ENCODE data around the gene SLC66A2.

SLC66A2 gene

DNA sequence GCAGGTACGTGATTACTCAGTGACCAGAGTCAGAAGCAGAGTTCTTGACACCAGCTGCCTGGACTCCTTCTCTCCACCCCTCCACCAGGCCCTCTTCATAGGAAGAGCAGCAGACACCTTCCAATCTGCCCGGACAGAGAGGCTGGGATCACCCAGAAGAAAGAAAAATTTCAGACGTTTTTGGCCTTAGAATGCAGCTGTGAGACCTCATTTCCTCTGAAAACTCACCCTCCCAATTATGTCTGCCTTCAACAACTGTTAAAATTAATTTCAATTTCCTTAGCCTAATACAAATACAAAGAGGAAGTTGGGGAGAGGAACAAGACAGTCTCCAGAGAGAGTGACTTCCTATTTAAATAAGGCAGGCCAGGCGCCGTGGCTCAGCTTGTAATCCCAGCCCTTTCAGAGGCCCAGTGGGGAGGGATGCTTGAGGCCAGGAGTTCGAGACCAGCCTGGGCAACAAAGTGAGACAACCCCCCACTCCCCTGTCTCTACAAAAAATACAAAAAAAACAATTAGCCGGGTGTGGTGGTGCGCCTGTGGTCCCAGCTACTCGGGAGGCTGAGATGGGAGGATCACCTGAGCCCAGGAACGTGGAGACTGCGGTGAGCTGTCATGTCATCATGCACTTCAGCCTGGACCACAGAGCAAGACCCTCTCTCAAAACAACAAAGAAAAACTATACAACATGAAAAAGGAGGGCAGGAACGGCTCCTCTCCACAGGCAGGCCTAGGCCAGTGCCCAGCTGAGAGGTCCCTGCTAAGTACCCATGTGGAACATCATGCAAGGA lies 1.6 kb downstream of the SLC66A2 start:
- no peak for DNase-seq

DNA sequence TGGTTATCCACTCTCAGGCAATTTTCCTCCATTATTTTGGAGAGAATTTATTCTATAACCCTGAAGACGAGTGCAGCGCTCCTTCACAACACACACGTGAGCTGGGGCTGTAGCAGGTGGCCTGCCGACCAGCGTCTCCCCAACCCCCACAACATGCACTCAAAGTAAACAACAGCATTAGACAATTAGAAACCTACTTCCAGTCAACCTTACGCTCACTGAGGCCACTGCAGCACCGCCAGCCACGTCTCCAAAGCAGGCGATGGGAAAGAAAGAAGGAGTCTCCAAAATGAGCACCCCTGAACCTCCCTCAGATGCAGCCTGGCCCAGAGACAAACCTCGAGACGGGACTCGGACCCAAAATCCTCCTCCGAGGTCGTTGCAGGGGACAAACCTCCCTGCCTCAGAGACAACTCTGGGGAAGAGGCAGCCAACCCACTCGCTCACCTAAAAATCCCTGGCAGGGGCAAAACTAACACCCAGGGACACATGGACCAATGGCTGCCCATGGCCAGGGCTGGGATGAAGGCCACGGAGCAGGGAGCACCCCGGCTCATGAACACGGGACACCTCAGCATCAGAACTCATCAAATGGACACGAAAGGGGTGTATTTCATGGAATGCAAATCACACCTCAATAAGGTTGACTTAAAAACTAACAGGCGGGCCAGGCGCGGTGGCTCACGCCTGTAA lies 2.6 kb downstream of the SLC66A2 start:
- no peak for DNase-seq

DNA sequence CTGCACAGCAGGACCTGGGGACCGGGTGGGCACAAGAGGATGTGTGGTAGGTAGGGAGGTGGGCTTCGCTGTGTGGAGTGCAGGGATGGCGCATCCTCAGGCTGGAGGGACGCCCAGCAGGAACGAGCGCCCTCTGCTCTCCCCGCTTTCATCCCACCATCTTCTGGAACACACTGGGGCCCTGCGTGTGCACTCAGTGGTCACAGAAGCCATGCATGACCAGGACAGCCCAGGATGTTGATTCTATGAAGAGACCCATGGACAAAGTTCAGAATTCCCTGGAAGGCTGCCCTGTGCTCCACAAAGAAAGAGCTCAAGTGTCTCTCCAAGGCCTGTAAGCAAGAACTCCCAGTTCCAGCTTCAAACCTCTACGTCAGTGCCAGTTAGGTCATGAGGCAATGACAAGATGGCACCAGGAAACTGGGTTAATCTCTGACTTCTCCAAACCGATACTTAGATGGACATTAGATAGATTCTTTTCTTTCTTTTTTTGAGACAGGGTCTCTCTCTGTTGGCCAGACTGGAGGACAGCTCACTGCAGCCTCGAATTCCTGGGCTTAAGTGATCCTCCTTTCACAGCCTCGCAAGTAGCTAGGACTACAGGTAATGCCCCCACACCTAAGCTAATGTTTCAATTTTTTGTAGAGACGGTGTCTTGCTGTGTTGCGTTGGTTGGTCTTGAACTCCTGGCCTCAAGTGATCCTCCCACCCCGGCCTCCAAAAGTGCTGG lies 3.4 kb downstream of the SLC66A2 start:
- no peak for DNase-seq

DNA sequence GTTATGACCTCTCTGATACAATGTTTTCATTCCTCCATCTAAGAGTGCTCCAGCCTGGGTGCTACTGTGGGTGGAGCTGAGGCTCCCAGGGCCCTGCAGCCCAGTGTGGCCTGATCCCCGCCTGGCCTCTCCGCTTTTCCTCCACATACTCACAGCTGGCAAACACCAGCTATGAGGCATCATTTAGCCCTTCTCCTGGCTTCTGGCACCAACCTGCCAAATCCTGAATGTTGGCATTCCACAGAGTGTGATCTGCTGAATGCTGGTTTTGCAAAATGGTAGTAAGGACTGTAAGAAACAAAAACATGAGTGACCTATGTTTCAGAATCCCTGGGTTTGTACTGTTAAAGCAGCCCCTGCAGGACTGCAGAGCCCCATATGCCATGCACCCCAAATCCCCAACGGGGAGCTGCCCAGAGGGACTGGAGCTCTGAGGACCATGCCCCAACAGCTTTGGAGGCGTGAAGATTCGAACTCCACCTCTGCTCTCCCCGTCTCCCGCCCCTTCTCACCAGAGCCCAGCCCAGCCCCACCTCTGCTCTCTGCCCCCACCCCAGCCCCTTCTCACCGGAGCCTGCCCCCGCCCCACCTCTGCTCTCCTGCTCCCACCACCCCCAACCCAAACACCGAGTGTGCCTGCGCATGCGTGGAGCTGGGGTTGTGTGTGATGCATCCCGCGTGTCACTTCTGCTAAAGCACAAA lies 4.2 kb downstream of the SLC66A2 start:
- no peak for DNase-seq

DNA sequence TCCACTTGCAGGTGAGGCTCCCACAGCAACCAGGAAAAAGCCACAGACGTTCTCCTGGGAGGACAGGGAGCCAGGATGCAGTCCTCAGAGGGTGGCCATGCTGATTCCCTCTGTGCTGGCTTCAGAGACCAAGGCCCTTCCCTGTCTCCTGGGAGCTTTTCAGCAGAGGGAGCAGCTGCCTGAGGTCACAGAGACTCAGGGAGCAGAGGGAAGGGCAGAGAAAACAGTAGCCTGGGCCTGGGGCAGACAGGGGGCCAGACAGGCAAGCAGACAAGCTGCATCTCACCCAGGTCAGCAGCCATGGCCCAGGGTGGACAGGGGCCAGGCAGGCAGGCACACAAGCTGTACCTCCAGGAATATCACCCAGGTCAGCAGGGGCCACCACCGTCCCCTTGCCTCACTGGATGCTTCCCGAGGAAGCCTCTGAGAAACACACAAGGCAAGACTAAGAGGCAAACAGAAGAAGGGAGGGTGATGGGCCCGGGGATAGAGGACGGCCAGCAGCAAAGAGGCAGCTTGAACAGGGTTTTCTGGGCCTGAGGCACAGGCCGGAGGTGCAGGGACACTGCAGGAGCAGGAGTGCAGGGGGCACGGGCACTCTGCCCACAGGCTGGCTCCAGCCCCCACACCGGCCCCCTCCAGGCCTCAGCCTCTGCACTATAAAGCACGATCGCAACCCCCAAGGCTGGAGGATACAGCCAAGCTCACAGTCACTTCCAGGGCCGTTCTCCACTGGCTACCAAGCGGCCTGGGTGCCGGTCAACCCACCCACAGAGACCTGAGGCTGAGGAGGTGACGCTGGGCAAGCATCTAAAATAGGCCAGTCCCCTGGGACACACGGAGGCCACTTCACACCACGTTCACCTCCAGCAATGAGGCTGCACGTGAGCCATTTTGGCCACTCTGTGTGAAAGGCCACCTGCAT lies 6.1 kb downstream of the SLC66A2 start:
- no peak for DNase-seq

DNA sequence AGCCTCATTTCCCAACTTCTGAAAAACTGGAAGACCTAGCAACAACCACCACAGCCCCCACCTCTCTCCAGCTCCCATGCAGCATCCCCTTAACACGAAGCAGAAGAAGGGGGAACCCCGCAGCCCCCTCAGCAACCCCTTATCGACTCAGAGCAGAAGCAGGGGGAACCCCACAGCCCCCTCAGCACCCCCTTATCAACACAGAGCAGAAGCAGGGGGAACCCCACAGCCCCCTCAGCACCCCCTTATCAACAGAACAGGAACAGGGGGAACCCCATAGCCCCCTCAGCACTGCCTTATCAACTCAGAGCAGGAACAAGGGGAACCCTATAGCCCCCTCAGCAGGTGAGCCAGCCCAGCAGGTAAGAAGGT lies 6.7 kb downstream of the SLC66A2 start:
- DNase-seq: no peak

DNA sequence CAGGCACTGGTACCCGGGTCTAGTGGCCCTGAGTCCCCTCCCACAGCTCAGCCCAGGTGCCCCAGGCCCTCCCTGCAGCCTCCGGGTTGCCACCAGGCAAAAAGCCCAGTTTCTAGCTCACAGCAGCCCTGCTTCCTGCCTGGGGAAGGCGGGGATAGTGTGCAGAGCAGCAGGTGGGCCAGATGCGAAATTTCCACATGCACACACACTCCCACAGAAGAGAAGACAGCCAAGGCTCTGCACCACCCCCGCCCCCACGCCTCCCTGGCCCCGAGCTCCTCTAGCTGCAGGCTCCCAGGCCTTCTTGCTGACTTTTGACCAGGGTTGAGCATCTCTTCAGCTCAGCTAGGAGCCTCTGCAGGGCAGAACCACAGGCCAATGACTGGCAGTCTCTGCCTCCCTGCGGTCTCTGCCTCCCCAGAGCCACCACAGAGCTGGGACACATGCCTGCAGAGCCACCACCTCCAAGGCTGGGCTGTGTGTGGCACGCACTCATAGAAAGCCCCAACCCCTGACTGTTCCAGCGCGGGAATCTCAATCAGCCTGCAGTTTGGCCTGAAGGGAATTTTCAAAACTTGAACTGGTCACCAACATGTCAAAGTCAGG lies 7.2 kb downstream of the SLC66A2 start:
- DNase-seq: no peak

DNA sequence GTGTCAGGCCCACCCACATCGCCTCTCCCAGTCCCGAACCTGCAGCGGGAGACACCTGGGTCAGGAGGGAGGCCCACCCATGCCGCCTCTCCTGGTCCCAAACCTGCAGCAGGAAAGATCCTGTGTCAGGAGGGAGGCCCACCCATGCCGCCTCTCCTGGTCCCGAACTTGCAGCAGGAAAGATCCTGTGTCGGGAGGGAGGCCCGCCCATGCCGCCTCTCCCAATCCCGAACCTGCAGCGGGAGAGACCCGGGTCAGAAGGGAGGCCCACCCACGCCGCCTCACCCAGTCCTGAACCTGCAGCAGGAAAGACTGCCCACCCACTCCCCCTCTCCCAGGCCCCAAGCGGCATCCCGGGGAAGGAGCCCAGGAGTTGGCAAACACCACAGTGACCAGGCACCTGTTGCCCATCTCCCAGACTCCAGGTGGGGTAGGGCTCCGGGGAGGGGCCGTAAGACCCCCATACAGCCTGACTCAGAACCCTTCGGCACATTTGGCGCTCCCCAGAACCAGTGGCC lies 7.8 kb downstream of the SLC66A2 start:
- no peak for DNase-seq

DNA sequence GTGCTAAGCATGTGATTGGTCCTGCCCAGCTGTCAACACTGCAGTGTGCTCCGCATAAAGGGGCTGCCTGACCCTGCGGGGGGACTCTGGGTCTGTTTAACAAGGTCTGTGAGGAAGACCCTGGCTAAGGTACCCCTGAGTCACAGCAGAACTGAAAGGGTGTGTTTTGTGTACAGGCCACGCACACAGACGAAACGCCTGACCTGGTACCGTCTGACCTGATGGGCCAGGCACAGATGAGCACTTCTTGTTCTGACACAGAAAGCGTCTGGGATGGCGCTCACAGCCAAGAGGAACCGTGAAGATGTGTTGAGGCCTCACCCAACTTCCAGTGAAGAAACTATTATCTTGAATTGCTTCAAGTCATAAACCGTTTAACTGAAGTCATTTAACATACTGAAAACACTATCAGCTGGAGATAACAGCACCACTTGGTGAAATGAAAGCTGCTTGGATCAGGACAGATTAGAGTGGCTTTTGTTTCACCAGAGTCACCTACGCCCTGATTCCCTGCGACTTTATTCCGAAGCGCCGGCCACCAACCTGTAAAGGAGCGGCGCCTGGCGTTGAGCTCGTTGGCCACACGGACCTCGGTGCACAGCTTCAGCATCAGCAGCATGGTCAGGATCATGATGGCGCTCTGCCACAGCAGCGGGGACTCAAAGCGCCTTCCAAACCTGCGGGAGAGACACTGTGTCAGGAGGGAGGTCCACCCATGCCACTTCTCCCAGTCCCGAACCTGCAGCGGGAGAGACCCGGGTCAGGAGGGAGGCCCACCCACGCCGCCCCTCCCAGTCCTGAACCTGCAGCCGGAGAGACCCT lies 8.5 kb downstream of the SLC66A2 start:
- no peak for DNase-seq

DNA sequence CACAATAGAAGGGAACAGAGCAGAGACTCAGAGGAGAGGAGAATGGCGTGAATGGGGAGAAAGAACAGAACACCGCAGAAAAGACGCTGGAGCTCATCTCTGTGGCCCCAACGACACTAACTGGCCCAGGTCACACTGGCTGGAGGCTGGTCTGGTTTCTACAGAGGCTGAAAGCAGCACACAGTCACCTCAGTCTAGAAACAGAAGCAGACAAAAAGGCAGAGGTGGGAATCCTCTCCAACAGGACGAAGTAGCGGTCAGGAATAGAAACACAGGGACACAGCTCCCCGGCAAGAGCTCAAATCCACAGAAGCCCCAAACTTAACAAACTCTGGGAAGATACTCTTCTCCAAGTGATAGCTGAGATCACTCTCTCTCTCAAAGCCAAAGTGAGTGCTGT lies 9.2 kb downstream of the SLC66A2 start:
- DNase-seq: no peak

DNA sequence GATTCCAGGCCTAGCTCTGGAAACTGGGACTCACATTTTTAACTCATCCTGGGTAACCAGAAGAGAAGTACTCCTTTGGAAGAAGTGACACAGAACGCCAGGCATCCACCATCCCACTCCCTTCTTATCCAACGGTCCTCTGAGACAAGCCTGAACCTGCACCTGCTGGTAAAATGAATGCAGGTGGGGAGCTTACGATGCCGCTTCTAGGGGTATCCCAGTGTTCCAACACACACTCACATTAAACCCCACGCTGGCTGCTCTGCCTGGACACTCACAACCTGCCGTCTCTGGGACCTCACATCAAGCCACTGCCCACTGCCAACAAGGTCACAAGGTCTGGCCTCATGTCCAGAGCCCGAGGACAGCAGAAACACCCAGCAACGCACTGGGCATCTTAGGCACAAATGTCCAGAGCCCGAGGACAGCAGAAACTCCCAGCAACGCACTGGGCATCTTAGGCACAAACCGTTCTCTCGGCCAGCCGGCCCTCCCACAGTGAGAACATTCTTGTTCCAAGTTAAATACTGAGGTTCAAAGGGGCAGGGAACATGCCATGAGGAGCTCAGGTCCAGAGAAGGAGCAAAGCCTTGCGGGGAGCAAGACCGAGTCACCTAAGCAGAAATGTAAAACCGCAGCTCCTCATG lies 9.9 kb downstream of the SLC66A2 start:
- no peak for DNase-seq

DNA sequence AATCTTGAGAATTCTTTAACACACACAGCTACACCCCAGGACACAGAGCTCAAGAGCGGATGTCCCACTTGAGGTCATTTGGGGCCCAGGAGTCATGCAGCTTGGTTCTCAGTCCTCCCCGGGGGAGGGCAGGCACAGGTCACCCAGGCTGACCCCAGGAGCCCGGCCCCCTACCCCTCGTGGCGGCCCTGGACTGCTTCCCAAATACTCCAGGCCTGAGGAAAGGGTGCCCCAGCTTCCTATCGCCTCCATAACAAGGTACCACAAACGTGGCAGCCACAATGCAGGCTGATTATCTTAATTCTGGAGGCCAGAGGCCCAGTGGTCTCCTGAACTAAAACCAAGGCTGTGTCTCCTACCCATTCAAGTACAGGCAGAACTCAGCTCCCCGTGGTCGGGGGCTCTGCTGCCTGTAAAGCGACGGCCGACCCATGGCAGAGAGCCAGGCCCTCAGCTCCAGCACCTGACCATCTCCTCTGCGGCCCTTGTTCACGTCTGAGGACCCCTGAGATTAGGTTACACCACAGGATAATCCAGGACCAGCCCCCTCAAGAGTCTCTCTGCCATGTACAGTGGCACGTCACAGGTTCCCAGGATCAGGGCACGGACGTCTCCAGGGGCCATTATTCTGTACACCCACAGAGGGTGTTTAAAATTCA lies 10.5 kb downstream of the SLC66A2 start:
- no peak for DNase-seq

DNA sequence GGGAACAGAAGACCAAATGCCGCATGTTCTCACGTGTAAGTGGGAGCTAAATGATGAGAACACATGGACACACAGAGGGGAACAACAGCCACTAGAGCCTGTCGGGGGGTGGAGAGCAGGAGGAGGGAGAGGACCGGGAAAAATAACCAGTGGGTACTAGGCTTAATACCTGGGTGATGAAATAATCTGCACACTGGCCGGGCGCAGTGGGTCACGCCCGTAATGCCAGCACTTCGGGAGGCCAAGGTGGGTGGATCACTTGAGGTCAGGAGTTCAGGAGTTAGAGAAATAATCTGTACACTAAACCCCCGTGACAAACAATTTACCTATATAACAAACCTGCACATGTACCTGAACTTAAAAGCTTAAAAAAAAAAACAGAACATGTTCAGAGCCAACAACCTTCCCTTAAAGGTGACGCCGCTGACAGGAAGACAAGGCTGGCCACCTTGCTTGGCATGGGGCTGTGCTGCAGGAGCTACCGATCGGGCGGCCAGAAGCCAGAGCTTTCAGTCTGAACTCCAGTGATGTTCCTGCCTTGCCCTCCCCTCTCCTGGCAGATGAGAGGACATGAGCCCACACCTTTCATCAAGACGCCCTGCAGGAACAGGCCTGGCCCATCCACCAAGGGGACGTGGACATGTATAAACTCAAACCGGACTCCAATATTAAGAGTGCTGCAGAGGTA lies 11.2 kb downstream of the SLC66A2 start:
- DNase-seq: no peak

DNA sequence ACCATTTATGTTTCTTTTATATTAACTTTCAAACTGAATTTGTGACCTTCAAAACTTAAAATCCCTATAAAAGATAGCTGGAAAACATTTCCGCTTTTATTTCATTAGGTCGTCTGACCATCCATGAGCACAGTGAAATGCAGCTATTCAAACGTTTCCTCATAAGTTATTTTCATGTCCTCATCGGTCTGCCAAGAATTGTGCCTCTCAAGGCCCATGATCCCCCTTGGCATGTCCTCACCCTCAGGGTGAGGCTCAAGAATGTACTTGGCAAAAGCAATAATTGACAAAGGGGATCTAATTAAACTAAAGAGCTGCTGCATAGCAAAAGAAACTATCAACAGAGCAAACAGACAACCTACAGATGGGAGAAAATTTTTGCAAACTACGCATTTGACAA lies 12.4 kb downstream of the SLC66A2 start:
- DNase-seq: no peak

DNA sequence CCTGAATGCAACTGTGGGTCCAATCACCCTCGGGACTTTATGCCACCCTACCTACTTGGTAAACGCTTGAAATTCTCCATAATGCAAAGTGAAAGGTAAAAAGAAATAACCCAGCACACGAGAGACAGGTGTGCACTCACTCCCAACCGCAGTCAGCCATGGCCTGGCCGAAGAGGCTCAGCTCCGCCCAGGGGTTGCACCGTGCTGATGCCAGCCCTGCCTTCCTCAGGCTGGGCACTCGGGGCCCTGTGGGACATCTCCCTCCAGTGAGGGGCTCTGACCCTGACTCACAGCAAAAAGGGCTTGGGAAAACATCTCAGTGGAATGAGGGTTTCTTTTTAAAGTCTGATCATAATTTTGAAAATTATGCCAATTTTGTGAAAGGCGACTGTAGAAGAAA lies 13.3 kb downstream of the SLC66A2 start:
- DNase-seq: no peak

DNA sequence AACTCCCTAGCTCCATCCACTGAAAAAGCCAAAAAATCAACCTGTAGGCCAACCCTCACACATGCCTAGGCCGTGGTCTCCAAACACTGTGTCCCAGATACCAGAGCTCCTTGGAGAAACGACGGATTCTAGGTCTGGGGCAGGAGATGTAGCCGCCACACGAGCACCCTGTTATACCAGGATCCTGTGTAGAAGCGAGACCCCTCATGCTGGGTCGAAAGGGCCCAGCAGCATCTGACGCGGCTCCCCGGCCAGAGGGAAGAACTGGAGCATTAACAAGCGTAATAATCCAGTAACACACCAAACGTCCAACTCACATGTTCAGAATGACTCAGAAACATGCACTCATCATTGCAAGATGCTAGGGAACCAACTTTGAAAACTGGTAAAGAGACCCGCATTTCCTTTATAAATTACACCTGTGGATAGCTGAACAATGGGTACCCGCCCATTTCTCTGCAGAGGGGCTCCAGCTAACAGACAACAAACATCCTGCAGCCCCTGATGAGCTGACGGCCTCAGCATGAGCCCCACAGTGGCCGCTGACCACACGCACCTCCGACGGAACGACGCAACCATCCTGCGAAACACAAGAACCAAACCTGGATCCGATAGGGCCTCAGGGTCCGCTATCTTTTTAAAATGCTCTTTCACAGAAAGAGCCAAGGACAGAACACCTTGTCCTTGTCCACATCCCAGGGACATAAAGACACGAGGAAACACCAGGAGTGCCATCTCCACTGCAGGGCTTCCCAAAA lies 14.2 kb downstream of the SLC66A2 start:
- DNase-seq: no peak

DNA sequence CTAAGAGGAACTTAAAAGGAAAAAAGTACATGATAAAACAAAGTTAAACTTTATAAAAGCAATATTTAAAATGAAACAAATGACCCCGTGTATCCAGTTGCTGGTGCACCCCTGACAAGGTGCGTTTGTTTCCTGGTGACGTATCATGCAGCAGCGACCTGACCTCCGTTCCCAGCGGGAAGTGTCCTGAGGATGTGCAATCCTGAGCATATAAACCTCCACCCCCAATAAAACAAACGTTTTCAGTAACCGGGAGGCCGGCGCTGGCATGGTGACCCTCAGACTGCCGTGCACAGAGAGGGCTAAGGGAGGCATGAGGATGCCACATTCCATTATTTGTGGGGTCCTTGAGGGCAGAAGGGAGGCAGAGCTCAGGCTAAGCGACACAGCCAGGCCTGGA lies 14.8 kb downstream of the SLC66A2 start:
- DNase-seq: no peak

DNA sequence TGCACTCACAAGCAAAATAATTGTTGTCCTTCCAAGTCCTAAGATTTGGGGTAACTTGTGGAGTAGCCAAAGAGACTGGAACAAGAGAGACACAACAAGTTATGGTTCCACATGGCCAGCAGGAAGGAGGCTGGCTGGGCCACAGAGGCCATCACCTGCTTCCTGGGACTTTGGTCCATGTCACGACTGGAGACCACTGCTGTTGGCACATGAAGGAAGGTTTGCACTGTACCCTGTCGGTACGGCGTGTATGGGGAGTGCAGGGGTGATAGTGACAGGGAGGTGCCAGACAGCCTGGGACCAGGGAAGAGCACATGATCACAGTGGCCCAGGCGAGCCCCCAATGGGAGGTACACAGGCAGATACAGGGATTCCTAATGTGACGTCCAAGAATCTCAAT lies 15.5 kb downstream of the SLC66A2 start:
- no peak for DNase-seq
